ENCODE results near the gene PIGQ.

Gene PIGQ

DNA sequence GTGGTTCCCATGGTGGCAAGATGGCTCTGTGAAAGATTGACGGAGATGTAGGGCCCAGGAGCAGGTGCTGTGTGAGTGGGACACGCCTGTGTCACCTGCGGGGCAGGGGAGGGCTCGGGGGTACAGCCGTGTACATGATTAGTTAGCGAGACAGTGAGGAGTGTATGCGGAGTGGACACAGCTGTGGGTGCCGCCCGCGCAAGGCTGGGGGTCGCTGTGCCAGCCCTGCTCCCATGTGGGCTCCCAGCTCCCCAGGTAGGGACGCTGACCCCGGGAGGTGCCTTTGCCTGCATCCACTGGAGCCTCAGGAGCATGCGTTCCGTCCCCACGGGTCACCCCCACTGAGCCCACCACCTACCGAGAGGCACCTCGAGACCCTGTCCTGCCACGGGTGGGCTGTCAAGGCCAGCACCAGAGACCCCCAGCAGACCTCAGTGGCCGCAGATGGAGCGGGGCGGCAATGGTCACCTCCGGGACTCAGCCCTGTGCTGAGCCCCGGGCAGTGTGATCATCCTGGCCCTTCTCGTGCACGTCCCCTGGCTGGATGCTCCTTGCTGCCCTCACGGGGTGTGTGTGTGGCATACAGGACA, 34.8 kb upstream of the PIGQ start:
- no peak for DNase-seq

GRCh38 chr16:535446-536405, 34.0 kb upstream of the PIGQ start:
- DNase-seq = no peak

DNA sequence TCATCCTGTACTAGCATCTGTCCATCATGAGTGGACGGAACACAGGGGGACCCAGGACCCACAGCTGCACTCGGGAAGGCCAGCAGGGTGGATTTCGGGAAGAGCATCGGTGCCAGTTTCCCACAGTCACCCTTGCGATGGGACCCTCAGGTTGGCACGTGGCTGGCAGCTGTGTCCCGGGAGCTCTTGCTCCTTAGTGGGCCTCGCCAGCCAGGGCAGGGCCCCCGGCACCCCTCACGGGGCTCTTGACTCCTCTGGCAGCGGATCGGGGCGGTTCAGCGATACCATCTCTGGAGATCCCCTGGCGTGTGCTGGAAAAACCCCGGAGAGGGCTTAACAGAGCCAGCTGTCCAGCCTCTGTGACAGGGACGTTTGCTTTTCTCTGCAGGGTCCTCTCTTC, 33.0 kb upstream of the PIGQ start:
- DNase-seq = no peak

- no peak for DNase-seq
Observed at GRCh38 chr16:537415-538335, 32.1 kb upstream of the PIGQ start.

GRCh38 chr16:539901-540530, 29.8 kb upstream of the PIGQ start:
- no peak for DNase-seq

- no peak for DNase-seq
Observed at GRCh38 chr16:540645-541340, 29.0 kb upstream of the PIGQ start.

GRCh38 chr16:543301-544164, 26.2 kb upstream of the PIGQ start:
- no peak for DNase-seq

GRCh38 chr16:544517-544916, 25.3 kb upstream of the PIGQ start:
- no peak for DNase-seq

DNA sequence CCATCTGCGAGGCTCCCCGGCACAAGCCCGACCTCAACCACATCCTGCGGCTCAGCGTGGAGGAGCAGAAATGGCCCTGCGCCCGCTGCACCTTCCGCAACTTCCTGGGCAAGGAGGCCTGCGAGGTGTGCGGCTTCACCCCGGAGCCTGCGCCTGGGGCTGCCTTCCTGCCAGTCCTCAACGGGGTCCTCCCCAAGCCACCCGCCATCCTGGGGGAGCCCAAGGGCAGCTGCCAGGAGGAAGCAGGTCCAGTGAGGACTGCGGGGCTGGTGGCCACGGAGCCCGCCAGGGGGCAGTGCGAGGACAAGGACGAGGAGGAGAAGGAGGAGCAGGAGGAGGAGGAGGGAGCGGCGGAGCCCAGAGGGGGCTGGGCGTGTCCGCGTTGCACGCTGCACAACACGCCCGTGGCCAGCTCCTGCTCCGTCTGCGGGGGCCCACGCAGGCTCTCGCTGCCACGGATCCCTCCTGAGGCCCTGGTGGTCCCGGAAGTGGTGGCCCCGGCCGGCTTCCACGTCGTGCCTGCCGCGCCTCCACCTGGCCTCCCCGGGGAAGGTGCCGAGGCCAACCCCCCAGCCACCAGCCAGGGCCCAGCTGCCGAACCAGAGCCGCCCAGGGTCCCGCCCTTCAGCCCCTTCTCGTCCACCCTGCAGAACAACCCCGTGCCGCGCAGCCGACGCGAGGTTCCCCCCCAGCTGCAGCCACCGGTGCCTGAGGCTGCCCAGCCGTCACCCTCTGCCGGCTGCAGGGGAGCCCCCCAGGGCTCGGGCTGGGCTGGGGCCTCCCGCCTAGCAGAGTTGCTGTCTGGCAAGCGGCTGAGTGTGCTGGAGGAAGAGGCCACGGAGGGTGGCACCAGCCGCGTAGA, 22.6 kb upstream of the PIGQ start:
- DNase-seq = no peak

- no peak for DNase-seq
Observed at GRCh38 chr16:548586-548985, 21.2 kb upstream of the PIGQ start.

GRCh38 chr16:549544-550263, 20.1 kb upstream of the PIGQ start:
- no peak for DNase-seq

DNA sequence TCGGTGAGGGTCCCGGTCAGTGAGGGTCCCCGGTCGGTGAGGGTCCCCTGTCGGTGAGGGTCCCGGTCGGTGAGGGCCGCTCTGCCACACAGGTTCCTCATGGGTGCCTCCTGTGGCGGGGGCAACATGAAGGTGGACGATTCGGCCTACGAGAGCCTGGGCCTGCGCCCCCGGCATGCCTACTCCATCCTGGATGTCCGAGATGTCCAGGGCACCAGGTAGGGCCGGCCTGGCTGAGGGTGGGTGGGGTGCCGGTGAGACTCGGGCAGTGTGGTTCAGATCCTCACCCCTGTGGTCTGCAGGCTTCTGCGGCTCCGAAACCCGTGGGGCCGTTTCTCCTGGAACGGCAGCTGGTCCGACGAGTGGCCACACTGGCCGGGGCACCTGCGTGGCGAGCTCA, 18.6 kb upstream of the PIGQ start:
- DNase-seq = no peak

DNA sequence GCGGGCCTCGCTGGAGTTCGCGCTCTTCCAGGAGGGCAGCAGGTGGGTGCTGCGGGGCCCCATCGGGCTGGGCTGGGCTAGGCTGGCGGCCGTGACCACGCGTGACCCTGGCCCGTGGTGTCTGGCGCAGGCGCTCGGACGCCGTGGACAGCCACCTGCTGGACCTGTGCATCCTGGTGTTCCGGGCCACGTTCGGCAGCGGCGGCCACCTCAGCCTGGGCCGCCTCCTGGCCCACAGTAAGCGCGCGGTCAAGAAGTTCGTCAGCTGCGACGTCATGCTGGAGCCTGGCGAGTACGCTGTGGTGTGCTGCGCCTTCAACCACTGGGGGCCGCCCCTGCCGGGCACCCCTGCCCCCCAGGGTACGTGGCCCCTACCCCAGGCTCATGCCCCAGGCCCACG, 17.6 kb upstream of the PIGQ start:
- DNase-seq = no peak

GRCh38 chr16:553601-554296, 16.0 kb upstream of the PIGQ start:
- DNase-seq = no peak

GRCh38 chr16:554297-554621, 15.5 kb upstream of the PIGQ start:
- no peak for DNase-seq

DNA sequence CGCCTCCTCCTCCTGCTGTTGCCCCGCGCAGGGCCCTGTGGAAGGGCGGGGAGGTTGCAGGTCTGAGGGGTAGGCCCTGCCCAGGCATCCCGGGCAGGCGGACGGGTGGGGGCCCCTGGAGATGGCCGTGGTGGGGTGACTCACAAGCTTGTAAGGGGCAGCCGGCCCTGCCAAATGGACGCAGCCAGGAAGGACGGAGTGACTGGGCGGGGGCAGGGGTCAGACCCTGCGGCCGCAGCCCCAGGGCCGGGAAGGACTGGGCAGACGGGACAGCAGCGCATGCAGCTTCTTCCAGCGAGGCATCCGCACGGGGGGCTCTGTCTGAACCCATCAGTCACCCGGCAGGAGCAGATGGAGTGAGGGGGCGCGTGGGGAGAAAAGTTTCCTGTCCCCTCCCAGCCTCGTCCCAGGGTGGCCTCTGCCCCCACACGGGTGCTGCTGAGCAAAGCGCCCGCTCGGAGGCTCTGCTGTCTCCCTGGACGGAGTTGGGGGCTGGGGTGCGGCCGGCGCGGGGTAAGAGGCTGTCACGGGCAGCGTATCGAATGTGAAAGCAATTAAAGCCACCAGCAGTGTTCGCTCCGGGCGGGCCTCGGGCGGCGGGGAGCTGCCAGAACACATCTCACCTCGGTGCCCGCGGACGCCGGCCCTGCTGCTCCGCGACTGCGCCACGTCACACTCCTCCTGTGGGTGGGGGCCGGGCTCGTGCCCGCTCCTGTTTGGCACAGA, 15.0 kb upstream of the PIGQ start:
- DNase-seq = no peak

DNA sequence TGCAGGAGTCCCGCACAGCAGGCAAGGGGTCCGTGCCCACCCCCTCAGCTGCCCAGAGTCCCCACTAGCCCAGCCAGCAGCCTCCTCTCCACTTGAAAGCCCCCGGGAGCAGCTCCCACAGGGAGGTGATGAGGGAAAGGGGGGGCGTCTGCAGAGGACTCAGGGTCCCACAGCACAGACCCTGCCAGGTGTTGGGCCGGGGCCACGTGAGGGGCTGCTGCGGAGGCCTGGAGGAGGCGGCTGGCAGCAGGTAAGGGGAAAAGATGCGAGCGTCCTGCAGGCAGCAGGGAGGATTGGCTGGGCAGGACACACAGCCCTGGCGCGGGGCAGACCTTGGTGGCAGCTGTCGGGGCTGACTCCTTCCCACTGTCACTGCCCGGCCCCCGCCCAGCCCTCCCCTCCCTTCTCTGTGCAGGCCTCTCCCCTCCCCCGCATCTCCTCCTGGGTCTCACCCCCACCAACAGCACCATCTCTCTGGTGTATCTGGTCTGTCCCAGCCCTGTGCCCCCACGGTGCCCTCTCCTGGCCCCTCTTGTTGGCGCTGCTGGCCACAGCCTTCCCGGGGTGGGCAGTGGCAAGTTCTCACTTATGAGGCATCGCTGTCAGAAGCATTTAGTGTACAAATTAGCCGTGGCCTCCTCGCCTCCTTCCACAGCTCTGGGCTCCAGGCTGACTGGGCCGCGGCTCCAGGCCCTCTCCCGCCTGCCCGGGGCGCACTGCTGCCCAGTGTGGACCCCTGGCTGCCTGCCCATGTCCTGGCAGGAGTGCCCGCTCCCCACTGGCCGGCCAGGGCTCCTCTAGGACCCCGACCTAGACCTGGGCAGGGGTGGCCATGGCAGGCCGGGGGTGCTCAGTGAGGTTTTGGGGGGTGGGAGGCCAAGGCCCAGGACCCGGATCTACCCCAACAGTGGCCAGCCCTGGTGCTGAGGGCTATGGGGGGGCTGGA, 14.0 kb upstream of the PIGQ start:
- no peak for DNase-seq

All from NCI-H510A (cell line).